NCI-H1417 (cell line): ENCODE measurements around the gene ARIH1.

Experiments
- DNase-seq, 3 experiments: peaks; one replicate each; lab custom pipeline; 2025; lab: John Stamatoyannopoulos, UW

The ARIH1 gene

GRCh38 chr15:72486144-72486543 is 12.0 kb downstream of the ARIH1 start:
- no peak for DNase-seq

- DNase-seq: no peak
These were observed 13.1 kb downstream of the ARIH1 start for GRCh38 chr15:72487070-72487797.

- no peak for DNase-seq
These were observed 14.4 kb downstream of the ARIH1 start for GRCh38 chr15:72488558-72488957.

GRCh38 chr15:72489943-72490554 is 15.9 kb downstream of the ARIH1 start:
- DNase-seq: no peak

GRCh38 chr15:72491768-72492167 is 17.6 kb downstream of the ARIH1 start:
- DNase-seq: no peak

- DNase-seq: no peak
These were observed 18.6 kb downstream of the ARIH1 start for GRCh38 chr15:72492733-72493132.

- DNase-seq: no peak
These were observed 19.1 kb downstream of the ARIH1 start for GRCh38 chr15:72493220-72493619.

- DNase-seq: no peak
These were observed 20.9 kb downstream of the ARIH1 start for GRCh38 chr15:72495007-72495406.

- peak in 1 of 3 experiments; percentile 16 for DNase-seq
These were observed 22.7 kb downstream of the ARIH1 start for GRCh38 chr15:72496783-72497182.

- no peak for DNase-seq
These were observed 23.3 kb downstream of the ARIH1 start for GRCh38 chr15:72497402-72497801.

GRCh38 chr15:72502220-72502809 is 28.2 kb downstream of the ARIH1 start:
- DNase-seq: no peak

- DNase-seq: peak in 1 of 3 experiments; percentile 9
These were observed 29.0 kb downstream of the ARIH1 start for GRCh38 chr15:72503147-72503546.

GRCh38 chr15:72507402-72508092 is 33.4 kb downstream of the ARIH1 start:
- no peak for DNase-seq

- no peak for DNase-seq
These were observed 35.4 kb downstream of the ARIH1 start for GRCh38 chr15:72509484-72509883.

GRCh38 chr15:72511536-72511935 is 37.4 kb downstream of the ARIH1 start:
- DNase-seq: no peak

- peak; percentile 10 to 60 (median 40) for DNase-seq
These were observed 41.7 kb downstream of the ARIH1 start for GRCh38 chr15:72515591-72516389.

- no peak for DNase-seq
These were observed 42.6 kb downstream of the ARIH1 start for GRCh38 chr15:72516777-72517176.

- DNase-seq: no peak
These were observed 47.6 kb downstream of the ARIH1 start for GRCh38 chr15:72521682-72522081.

- DNase-seq: no peak
These were observed 59.0 kb downstream of the ARIH1 start for GRCh38 chr15:72532991-72533601.

- no peak for DNase-seq
These were observed 60.4 kb downstream of the ARIH1 start for GRCh38 chr15:72534523-72534922.

- DNase-seq: no peak
These were observed 61.8 kb downstream of the ARIH1 start for GRCh38 chr15:72535911-72536310.
